ENCODE data around the gene MITF.

MITF gene

GRCh38 chr3:69927571-69927970 is 188.3 kb downstream of the MITF start:
- TF ChIP-seq, protein P1, sequence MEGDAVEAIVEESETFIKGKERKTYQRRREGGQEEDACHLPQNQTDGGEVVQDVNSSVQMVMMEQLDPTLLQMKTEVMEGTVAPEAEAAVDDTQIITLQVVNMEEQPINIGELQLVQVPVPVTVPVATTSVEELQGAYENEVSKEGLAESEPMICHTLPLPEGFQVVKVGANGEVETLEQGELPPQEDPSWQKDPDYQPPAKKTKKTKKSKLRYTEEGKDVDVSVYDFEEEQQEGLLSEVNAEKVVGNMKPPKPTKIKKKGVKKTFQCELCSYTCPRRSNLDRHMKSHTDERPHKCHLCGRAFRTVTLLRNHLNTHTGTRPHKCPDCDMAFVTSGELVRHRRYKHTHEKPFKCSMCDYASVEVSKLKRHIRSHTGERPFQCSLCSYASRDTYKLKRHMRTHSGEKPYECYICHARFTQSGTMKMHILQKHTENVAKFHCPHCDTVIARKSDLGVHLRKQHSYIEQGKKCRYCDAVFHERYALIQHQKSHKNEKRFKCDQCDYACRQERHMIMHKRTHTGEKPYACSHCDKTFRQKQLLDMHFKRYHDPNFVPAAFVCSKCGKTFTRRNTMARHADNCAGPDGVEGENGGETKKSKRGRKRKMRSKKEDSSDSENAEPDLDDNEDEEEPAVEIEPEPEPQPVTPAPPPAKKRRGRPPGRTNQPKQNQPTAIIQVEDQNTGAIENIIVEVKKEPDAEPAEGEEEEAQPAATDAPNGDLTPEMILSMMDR (IDR thresholded peaks at IDR 0.05; ENCODE audit: low read length) = no peak
- TF ChIP-seq EZH2 (IDR thresholded peaks at IDR 0.05; ENCODE audit: borderline replicate concordance, low read length) = no peak
- Histone ChIP-seq H3K4me2 (ENCODE audit: low read length) (no peak overlapping the region), H4K20me1 (ENCODE audit: insufficient read depth, low read length) (no peaks in the 10 kb centered on the region), H3K9me2 (ENCODE audit: low read depth, low read length) (no peaks in the 10 kb centered on the region), H3K4me1 (ENCODE audit: insufficient read depth, low read length, severe bottlenecking) (no peaks in the 10 kb centered on the region), H2AFZ (ENCODE audit: low read length) (no peak overlapping the region), H3K27ac (ENCODE audit: low read depth, low read length, poor library complexity, severe bottlenecking) (no peak overlapping the region), H3K9me3 (ENCODE audit: low read length) (no peaks in the 10 kb centered on the region), H3K36me3 (ENCODE audit: insufficient read depth, low read length) (no peaks in the 10 kb centered on the region), H3K79me2 (ENCODE audit: insufficient read depth, low read length) (no peaks in the 10 kb centered on the region), H3K9ac (ENCODE audit: low read length) (no peak overlapping the region), H3K27me3 (ENCODE audit: insufficient read depth, low read length) (no peaks in the 10 kb centered on the region), H3F3A (ENCODE audit: insufficient read depth, low read length) (no peaks in the 10 kb centered on the region), H3K4me3 (ENCODE audit: low read depth, low read length, poor library complexity, severe bottlenecking) (no peak overlapping the region)

DNA sequence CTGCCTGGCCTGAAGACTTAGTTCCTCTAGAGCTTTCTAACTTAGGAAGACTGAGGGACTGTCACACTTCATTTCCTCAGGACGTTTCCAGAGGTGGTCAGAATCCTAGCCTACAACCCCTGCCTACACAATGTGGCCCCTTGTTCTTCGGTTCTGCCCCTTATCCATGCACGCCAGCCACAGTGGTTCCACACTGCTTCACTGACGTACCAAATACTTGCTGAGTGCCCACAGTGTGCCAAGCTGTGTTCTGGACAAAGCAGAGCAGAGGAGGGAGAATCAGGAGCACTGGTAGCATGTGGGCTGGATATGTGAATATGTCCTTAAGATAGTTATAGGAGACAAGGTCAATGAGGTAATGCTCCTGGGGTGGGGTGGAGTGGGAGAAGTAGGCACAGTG is 189.8 kb downstream of the MITF start:
- no peaks in the 10 kb centered on the region for H3K36me3 ChIP-seq (ENCODE audit: insufficient read depth, low read length)
- no peaks in the 10 kb centered on the region for H4K20me1 ChIP-seq (ENCODE audit: insufficient read depth, low read length)
- H3K4me2 ChIP-seq (ENCODE audit: low read length) = no peak overlapping the region
- TF ChIP-seq EZH2 (IDR thresholded peaks at IDR 0.05; ENCODE audit: borderline replicate concordance, low read length) = no peak
- TF ChIP-seq, protein P1 (IDR thresholded peaks at IDR 0.05; ENCODE audit: low read length) = no peak
- no peaks in the 10 kb centered on the region for H3K27me3 ChIP-seq (ENCODE audit: insufficient read depth, low read length)
- H3K4me1 ChIP-seq (ENCODE audit: insufficient read depth, low read length, severe bottlenecking) = no peaks in the 10 kb centered on the region
- H3K4me3 ChIP-seq (ENCODE audit: low read depth, low read length, poor library complexity, severe bottlenecking) = no peak overlapping the region
- no peak overlapping the region for H2AFZ ChIP-seq (ENCODE audit: low read length)
- H3K79me2 ChIP-seq (ENCODE audit: insufficient read depth, low read length) = no peaks in the 10 kb centered on the region
- H3K27ac ChIP-seq (ENCODE audit: low read depth, low read length, poor library complexity, severe bottlenecking) = no peak overlapping the region
- no peaks in the 10 kb centered on the region for H3F3A ChIP-seq (ENCODE audit: insufficient read depth, low read length)
- H3K9me3 ChIP-seq (ENCODE audit: low read length) = no peaks in the 10 kb centered on the region
- H3K9me2 ChIP-seq (ENCODE audit: low read depth, low read length) = no peaks in the 10 kb centered on the region
- no peak overlapping the region for H3K9ac ChIP-seq (ENCODE audit: low read length)

DNA sequence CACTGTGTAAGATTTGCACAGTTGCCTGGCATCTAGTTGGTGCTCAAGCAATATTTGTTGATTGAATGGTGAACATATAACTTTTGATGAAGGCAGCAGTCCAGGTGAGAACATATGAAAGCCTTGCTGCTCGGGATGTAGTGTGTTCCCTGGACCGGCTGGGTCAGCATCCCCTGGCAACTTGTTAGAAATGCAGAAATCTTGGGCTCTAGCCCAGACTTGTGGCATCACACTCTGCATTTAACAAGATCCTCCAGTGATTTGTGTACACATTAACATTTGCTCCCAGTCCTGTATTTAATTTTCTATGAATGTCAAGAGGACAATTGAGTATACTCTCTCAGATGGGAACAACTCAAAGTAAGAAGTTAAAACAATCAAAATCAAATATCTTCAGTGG is 191.3 kb downstream of the MITF start:
- no peak overlapping the region for H2AFZ ChIP-seq (ENCODE audit: low read length)

More for the DNA sequence above, 191.3 kb downstream of the MITF start:
- Histone ChIP-seq H3K27ac (ENCODE audit: low read depth, low read length, poor library complexity, severe bottlenecking) (no peak overlapping the region), H4K20me1 (ENCODE audit: insufficient read depth, low read length) (no peaks in the 10 kb centered on the region), H3K9me3 (ENCODE audit: low read length) (no peaks in the 10 kb centered on the region), H3K4me1 (ENCODE audit: insufficient read depth, low read length, severe bottlenecking) (no peaks in the 10 kb centered on the region), H3K9ac (ENCODE audit: low read length) (no peak overlapping the region), H3F3A (ENCODE audit: insufficient read depth, low read length) (no peaks in the 10 kb centered on the region), H3K4me2 (ENCODE audit: low read length) (no peak overlapping the region), H3K27me3 (ENCODE audit: insufficient read depth, low read length) (no peaks in the 10 kb centered on the region), H3K9me2 (ENCODE audit: low read depth, low read length) (no peaks in the 10 kb centered on the region), H3K36me3 (ENCODE audit: insufficient read depth, low read length) (no peaks in the 10 kb centered on the region), H3K4me3 (ENCODE audit: low read depth, low read length, poor library complexity, severe bottlenecking) (no peak overlapping the region), H3K79me2 (ENCODE audit: insufficient read depth, low read length) (no peaks in the 10 kb centered on the region)
- no peak for TF ChIP-seq EZH2 (IDR thresholded peaks at IDR 0.05; ENCODE audit: borderline replicate concordance, low read length)
- TF ChIP-seq, protein P1 (IDR thresholded peaks at IDR 0.05; ENCODE audit: low read length) = no peak

Data from OCI-LY1 (cell line).